Liver (tissue), 10 donors: ENCODE results near the gene ZNF45. TPM values are rescaled to one million over a fixed set of nuclear protein-coding genes. Genes with fewer than 3 reads are reported as not detected.
"Not testable (repeated sequence)": the region's sequence is repeated elsewhere in the genome, so short reads cannot be mapped to it uniquely, and the experiment has no call there.

ENCODE experiments used
- DNase-seq: peaks from one replicate; pipeline ENCODE4 v3.0.0-alpha.2; 2017; ENCODE audit warnings: low spot score
- H3K27ac ChIP-seq, 2 donors: one replicate each; pipeline ENCODE4 v1.7.0; 2013; ENCODE audit warnings: inconsistent platforms in 2 of 2, low read length in 2 of 2, control low read depth in 1 of 2, low read depth in 1 of 2, mild to moderate bottlenecking in 1 of 2
- H3K27me3 ChIP-seq, 4 donors: one replicate each; pipeline versions ENCODE4 v1.6.1 to v1.7.0; 2013; ENCODE audit warnings: low read length in 3 of 4, inconsistent platforms in 1 of 4, mild to moderate bottlenecking in 1 of 4, moderate library complexity in 1 of 4; ENCODE audit not compliant: control insufficient read depth in 4 of 4, insufficient read depth in 4 of 4
- H3K36me3 ChIP-seq, 4 donors: one replicate each; pipeline versions ENCODE4 v1.6.1 to v1.7.0; 2013; ENCODE audit warnings: low read length in 3 of 4, mild to moderate bottlenecking in 3 of 4, low read depth in 1 of 4, moderate library complexity in 1 of 4; ENCODE audit not compliant: control insufficient read depth in 4 of 4, insufficient read depth in 3 of 4
- H3K4me1 ChIP-seq, 4 donors: one replicate each; pipeline versions ENCODE4 v1.6.1 to v1.7.0; 2013; ENCODE audit warnings: low read length in 3 of 4, mild to moderate bottlenecking in 3 of 4, moderate library complexity in 1 of 4; ENCODE audit not compliant: control insufficient read depth in 4 of 4, insufficient read depth in 4 of 4
- H3K4me3 ChIP-seq, 3 donors: one replicate each; pipeline versions ENCODE4 v1.6.1 to v1.7.0; 2013; ENCODE audit warnings: low read length in 3 of 3, control low read depth in 1 of 3, low read depth in 1 of 3, mild to moderate bottlenecking in 1 of 3
- H3K9ac ChIP-seq, 2 donors: one replicate each; pipeline ENCODE4 v1.7.0; 2013; ENCODE audit warnings: low read length in 2 of 2, mild to moderate bottlenecking in 2 of 2, moderate library complexity in 2 of 2, control low read depth in 1 of 2, low read depth in 1 of 2
- H3K9me3 ChIP-seq, 4 donors: one replicate each; pipeline versions ENCODE4 v1.6.1 to v1.7.0; 2013; ENCODE audit warnings: low read length in 3 of 4; ENCODE audit not compliant: control insufficient read depth in 4 of 4
- HNF4G ChIP-seq: IDR thresholded peaks from 2 replicates; pipeline ENCODE4 v1.6.1; 2016; ENCODE audit warnings: antibody characterized with exemption
- JUND ChIP-seq, 2 donors: IDR thresholded peaks; 2 replicates each; pipeline ENCODE4 v1.6.1; 2016; ENCODE audit warnings: antibody characterized with exemption in 2 of 2
- MAX ChIP-seq: IDR thresholded peaks from 2 replicates; pipeline ENCODE4 v1.6.1; 2016; ENCODE audit warnings: antibody characterized with exemption
- NR2F2 ChIP-seq: IDR thresholded peaks from 2 replicates; pipeline ENCODE4 v1.6.1; 2016; ENCODE audit warnings: antibody characterized with exemption
- SP1 ChIP-seq: IDR thresholded peaks from 2 replicates; pipeline ENCODE4 v1.6.1; 2018; ENCODE audit warnings: antibody characterized with exemption, mild to moderate bottlenecking
- YY1 ChIP-seq: IDR thresholded peaks from 2 replicates; pipeline ENCODE4 v1.6.1; 2016; ENCODE audit warnings: antibody characterized with exemption, mild to moderate bottlenecking
- ZBTB33 ChIP-seq: IDR thresholded peaks from 2 replicates; pipeline ENCODE4 v1.6.1; 2016; ENCODE audit warnings: antibody characterized with exemption
- WGBS: extraction: QIAGEN DNeasy Blood & Tissue Kit; methylation state at CpG from one replicate; pipeline ENCODE4 v1.1.7; 2013; 5-methylcytosine and 5-hydroxymethylcytosine counted together
- polyA plus RNA-seq, 2 donors: library from polyadenylated mRNA; stranded (reverse) in 1 of 2; unstranded in 1 of 2; fragments of 200-250 nt in 1 of 2; fragments of >200 nt in 1 of 2; fragmentation: Nextera tagmentation in 1 of 2; extraction: Ambion mirVana in 1 of 2; gene quantifications; one replicate each; pipeline versions ENCODE4 v1.2.1 to v1.2.3, GENCODE V29; 2013 to 2015
- small RNA-seq: library from RNA; depleted of rRNA; stranded (forward); fragments of <200 nt; gene quantifications from one replicate; pipeline ENCODE3, GENCODE V24; 2014
- total RNA-seq, 2 donors: library from RNA; depleted of rRNA; stranded (reverse); fragments of >200 nt; gene quantifications; one replicate each; pipeline ENCODE4 v1.2.3, GENCODE V29; 2014
- donor health status: healthy.
- donor health status: healthy.
- donor health status: healthy.
- donor health status: healthy.
- donor health status: healthy.

The ZNF45 gene
- total and polyA plus RNA-seq, 4 donors = 1.5 to 11.1 (median 4.3) TPM

- Histone ChIP-seq H3K4me1 (no peaks in the 10 kb centered on the region), H3K9me3 (peaks cover 21 to 73% (median 46%) of the 10 kb centered on the region in 4 donors), H3K9ac (no peak overlapping the region), H3K36me3 (peaks cover 0 to 3% (median 1%) of the 10 kb centered on the region in 4 donors), H3K4me3 (peak overlapping the region in 2 of 3 donors; percentile 35 to 81), H3K27ac (no peak overlapping the region), H3K27me3 (no peaks in the 10 kb centered on the region)
- no peak for DNase-seq
- no peak for TF ChIP-seq MAX
- no peak for TF ChIP-seq JUND (IDR thresholded peaks at IDR 0.05)
- TF ChIP-seq HNF4G = no peak
- TF ChIP-seq NR2F2 = no peak
- TF ChIP-seq ZBTB33 = no peak
- no peak for TF ChIP-seq SP1
- no peak for TF ChIP-seq YY1
- 90% methylated on average over 5 of the region's 5 CpGs for WGBS
Observed at GRCh38 chr19:43872547-43873336, 62.3 kb downstream of the ZNF45 start.

DNA sequence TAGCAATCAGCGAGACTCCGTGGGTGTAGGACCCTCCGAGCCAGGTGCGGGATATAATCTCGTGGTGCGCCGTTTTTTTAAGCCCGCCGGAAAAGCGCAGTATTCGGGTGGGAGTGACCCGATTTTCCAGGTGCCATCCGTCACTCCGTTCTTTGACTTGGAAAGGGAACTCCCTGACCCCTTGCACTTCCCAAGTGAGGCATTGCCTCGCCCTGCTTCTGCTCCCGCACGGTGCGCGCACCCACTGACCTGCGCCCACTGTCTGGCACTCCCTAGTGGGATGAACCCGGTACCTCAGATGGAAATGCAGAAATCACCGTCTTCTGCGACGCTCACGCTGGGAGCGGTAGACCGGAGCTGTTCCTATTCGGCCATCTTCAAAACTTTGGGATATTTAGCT, 68.2 kb downstream of the ZNF45 start:
- not testable (repeated sequence) for DNase-seq

More for the DNA sequence above, 68.2 kb downstream of the ZNF45 start:
- not testable (repeated sequence) for H3K4me1 ChIP-seq, H3K9ac ChIP-seq, H3K27me3 ChIP-seq, H3K36me3 ChIP-seq, H3K27ac ChIP-seq
- peaks cover 12 to 53% (median 25%) of the 10 kb centered on the region in 4 donors for H3K9me3 ChIP-seq
- 95% methylated on average over 26 of the region's 28 CpGs for WGBS
- peak overlapping the region in 2 of 3 donors; percentile 12 to 49 for H3K4me3 ChIP-seq

Small RNA genes lying within 50 kb of the gene (small RNA-seq; reads per million reads assigned to genes)
- gene AC006213.5 = not detected

Other genes starting within 250 kb of the ZNF45 start
- gene IRGC, start 219.2 kb downstream of the ZNF45 start, total RNA-seq = not detected
- not detected for gene IRGC, start 219.2 kb downstream of the ZNF45 start, polyA plus RNA-seq
- gene SMG9, start 180.3 kb downstream of the ZNF45 start, total RNA-seq = 1 to 10 TPM; 5.5 to 6.2 TPM
- gene SMG9, start 180.3 kb downstream of the ZNF45 start, polyA plus RNA-seq = 1 to 10 TPM; 5.4 to 8.9 TPM
- 10 to 100 TPM in 1 of 2 donors, under 1 TPM in 1; 0.25 to 30.3 TPM for gene KCNN4, start 154.3 kb downstream of the ZNF45 start, total RNA-seq
- gene KCNN4, start 154.3 kb downstream of the ZNF45 start, polyA plus RNA-seq = under 1 TPM; 0.14 to 0.76 TPM
- under 1 TPM; 0.08 to 0.14 TPM for gene LYPD5, start 132.8 kb downstream of the ZNF45 start, total RNA-seq
- under 1 TPM in 1 of 2 donors, not detected in 1; 0.13 TPM for gene LYPD5, start 132.8 kb downstream of the ZNF45 start, polyA plus RNA-seq
- gene ZNF283, start 108.0 kb downstream of the ZNF45 start, total RNA-seq = 1 to 10 TPM; 4.9 to 6.4 TPM
- gene ZNF283, start 108.0 kb downstream of the ZNF45 start, polyA plus RNA-seq = under 1 TPM; 0.65 to 0.99 TPM
- gene ZNF404, start 51.3 kb downstream of the ZNF45 start, total RNA-seq = under 1 TPM; 0.33 TPM
- under 1 TPM; 0.21 to 0.31 TPM for gene ZNF404, start 51.3 kb downstream of the ZNF45 start, polyA plus RNA-seq
- gene ZNF221, start 15.9 kb upstream of the ZNF45 start, total RNA-seq = 1 to 10 TPM; 2.9 to 3.5 TPM
- gene ZNF221, start 15.9 kb upstream of the ZNF45 start, polyA plus RNA-seq = under 1 TPM; 0.30 to 0.51 TPM
- gene ZNF155, start 48.9 kb upstream of the ZNF45 start, total RNA-seq = 1 to 10 TPM; 3.8 to 5.5 TPM
- gene ZNF155, start 48.9 kb upstream of the ZNF45 start, polyA plus RNA-seq = 1 to 10 TPM; 1.7 to 2.0 TPM
- 1 to 10 TPM; 2.1 to 4.3 TPM for gene ZNF230, start 67.7 kb upstream of the ZNF45 start, total RNA-seq
- gene ZNF230, start 67.7 kb upstream of the ZNF45 start, polyA plus RNA-seq = 1 to 10 TPM; 1.3 to 1.5 TPM
- gene ZNF222, start 90.1 kb upstream of the ZNF45 start, total RNA-seq = 1 to 10 TPM; 1.8 to 2.5 TPM
- gene ZNF222, start 90.1 kb upstream of the ZNF45 start, polyA plus RNA-seq = 1 to 10 TPM in 1 of 2 donors, under 1 TPM in 1; 0.79 to 1.2 TPM
- gene ZNF223, start 116.8 kb upstream of the ZNF45 start, total RNA-seq = 1 to 10 TPM; 1.6 to 2.8 TPM
- gene ZNF223, start 116.8 kb upstream of the ZNF45 start, polyA plus RNA-seq = 1 to 10 TPM; 1.4 to 2.2 TPM
- gene ZNF284, start 136.9 kb upstream of the ZNF45 start, total RNA-seq = 1 to 10 TPM in 1 of 2 donors, under 1 TPM in 1; 0.67 to 1.0 TPM
- under 1 TPM; 0.32 to 0.56 TPM for gene ZNF284, start 136.9 kb upstream of the ZNF45 start, polyA plus RNA-seq
- gene ZNF224, start 159.1 kb upstream of the ZNF45 start, total RNA-seq = 10 to 100 TPM; 19.8 to 20.7 TPM
- 1 to 10 TPM; 4.5 to 9.9 TPM for gene ZNF224, start 159.1 kb upstream of the ZNF45 start, polyA plus RNA-seq
- 1 to 10 TPM; 2.3 to 4.5 TPM for gene ZNF225, start 178.1 kb upstream of the ZNF45 start, total RNA-seq
- 1 to 10 TPM in 1 of 2 donors, under 1 TPM in 1; 0.88 to 1.1 TPM for gene ZNF225, start 178.1 kb upstream of the ZNF45 start, polyA plus RNA-seq
- gene ZNF234, start 206.3 kb upstream of the ZNF45 start, total RNA-seq = 1 to 10 TPM; 4.4 to 5.2 TPM
- gene ZNF234, start 206.3 kb upstream of the ZNF45 start, polyA plus RNA-seq = 1 to 10 TPM; 1.1 to 2.0 TPM
- 1 to 10 TPM; 6.4 to 8.5 TPM for gene ZNF226, start 229.8 kb upstream of the ZNF45 start, total RNA-seq
- 10 to 100 TPM in 1 of 2 donors, 1 to 10 TPM in 1; 8.4 to 10.6 TPM for gene ZNF226, start 229.8 kb upstream of the ZNF45 start, polyA plus RNA-seq